Tibial nerve (tissue), 3 donors: ENCODE data around the gene NUTM2B.
"Not testable (repeated sequence)": the region's sequence is repeated elsewhere in the genome, so short reads cannot be mapped to it uniquely, and the experiment has no call there.

Experiments
- POLR2A ChIP-seq, 2 donors: fragments of 450-650 bp; IDR thresholded peaks; one replicate each; pipeline ENCODE4 v1.6.1; 2017; ENCODE audit warnings: antibody characterized with exemption in 2 of 2, mild to moderate bottlenecking in 2 of 2, moderate library complexity in 2 of 2
- TF ChIP-seq, protein P1 (sequence below), 5 experiments: fragments of 200-600 bp in 3 of 5; fragments of 450-650 bp in 2 of 5; sonication (generic) in 3 of 5; IDR thresholded peaks; one replicate each; pipeline ENCODE4 v1.5.1; 2016 to 2019; ENCODE audit warnings: antibody characterized with exemption in 5 of 5, mild to moderate bottlenecking in 3 of 5, moderate library complexity in 2 of 5

DNA sequence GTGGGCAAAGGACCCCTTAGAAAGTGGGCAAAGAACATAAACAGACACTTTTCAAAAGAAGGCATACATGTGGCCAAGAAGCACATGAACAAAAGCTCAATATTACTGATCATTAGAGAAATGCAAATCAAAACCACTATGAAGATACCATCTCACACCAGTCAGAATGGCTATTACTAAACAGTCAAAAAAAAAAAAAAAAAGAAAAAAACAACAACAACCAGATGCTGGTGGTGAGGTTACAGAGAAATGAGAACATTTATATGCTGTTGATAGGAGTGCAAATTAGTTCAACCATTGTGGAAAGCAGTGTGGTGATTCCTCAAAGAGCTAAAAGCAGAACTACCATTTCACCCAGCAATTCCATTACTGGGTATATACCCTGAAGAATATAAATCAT lies 50.6 kb downstream of the NUTM2B start:
- not testable (repeated sequence) for TF ChIP-seq POLR2A (IDR thresholded peaks at IDR 0.05)
- TF ChIP-seq, protein P1, sequence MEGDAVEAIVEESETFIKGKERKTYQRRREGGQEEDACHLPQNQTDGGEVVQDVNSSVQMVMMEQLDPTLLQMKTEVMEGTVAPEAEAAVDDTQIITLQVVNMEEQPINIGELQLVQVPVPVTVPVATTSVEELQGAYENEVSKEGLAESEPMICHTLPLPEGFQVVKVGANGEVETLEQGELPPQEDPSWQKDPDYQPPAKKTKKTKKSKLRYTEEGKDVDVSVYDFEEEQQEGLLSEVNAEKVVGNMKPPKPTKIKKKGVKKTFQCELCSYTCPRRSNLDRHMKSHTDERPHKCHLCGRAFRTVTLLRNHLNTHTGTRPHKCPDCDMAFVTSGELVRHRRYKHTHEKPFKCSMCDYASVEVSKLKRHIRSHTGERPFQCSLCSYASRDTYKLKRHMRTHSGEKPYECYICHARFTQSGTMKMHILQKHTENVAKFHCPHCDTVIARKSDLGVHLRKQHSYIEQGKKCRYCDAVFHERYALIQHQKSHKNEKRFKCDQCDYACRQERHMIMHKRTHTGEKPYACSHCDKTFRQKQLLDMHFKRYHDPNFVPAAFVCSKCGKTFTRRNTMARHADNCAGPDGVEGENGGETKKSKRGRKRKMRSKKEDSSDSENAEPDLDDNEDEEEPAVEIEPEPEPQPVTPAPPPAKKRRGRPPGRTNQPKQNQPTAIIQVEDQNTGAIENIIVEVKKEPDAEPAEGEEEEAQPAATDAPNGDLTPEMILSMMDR (IDR thresholded peaks at IDR 0.05) = not testable (repeated sequence)
